NCI-H510A (cell line): ENCODE data around the gene EHBP1.

ENCODE experiments used
- DNase-seq: peaks from one replicate; lab custom pipeline; 2025; lab: John Stamatoyannopoulos, UW

EHBP1 gene

DNA sequence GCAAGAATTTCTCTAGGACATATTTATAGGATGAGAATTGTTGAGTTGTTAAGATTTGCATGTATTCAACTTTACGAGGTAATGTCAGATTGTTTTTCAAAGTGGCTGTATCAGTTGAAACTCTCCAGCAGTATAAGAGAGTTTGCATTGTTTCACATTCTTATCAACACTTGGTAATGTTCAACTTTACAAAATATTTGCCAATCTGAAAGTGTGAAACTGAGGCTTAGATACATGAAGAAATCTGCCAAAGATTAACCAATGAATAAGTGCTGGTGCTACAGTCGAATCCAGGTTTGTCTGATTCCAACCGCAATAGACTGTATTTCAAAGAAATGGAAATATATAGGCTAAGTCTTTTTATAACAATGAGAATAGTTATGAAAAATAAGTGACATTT, 117.0 kb downstream of the EHBP1 start:
- no peak for DNase-seq

GRCh38 chr2:62824388-62824787, 118.9 kb downstream of the EHBP1 start:
- no peak for DNase-seq

GRCh38 chr2:62826141-62826540, 120.6 kb downstream of the EHBP1 start:
- DNase-seq, result no peak

DNA sequence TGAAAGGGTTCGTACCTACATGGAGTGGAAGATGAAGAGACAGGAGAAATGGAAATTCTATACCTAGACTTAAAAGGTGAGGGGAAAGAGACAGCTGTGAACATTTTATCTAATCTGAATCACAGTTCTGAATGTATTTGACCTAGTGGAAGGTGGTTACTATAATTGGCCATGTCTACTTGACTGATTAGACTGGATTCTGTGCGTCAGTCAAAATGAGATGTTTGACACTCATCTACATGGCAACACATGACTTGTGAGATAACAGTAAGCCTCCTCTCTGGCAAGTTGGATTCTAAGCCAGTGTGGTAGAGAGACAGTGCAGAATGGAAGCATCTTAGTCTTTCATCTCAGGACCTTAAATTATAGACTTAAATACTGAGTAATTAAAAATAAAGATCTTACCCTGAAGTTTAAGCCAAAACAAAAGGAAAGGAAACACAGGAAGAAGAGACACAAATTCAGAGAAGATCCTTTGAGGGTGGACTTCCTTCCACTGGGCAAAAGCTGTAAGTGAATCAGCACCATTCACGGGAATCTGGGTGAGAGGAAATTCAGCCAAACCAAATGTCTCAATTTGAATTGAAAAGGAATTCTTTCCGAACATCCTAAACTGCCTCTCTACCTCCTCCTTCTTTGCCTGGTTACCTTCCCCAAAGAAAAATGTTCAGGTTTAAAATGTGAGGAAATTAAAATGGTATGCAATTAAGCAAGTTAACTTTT, 121.6 kb downstream of the EHBP1 start:
- no peak for DNase-seq

GRCh38 chr2:62831729-62832128, 126.2 kb downstream of the EHBP1 start:
- DNase-seq, result no peak

GRCh38 chr2:62844311-62845090, 139.0 kb downstream of the EHBP1 start:
- no peak for DNase-seq

GRCh38 chr2:62845256-62845655, 139.7 kb downstream of the EHBP1 start:
- DNase-seq, result no peak

DNA sequence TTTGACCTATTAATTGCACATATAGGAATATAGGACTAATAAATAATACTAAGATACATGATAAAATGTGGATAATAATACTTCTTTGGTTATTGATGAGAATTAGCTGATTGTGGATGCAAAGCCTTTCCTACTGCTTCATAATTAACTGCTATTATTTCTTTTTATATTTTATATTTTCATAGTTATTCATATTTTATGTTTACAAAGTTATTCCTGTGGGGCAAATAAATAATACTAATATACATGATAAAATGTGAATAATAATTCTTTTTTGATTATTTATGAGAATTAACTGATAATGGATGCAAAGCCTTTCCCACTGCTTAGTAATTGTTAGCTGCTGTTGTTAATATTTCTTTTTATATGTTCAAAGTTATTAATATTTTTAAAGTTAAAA, 146.7 kb downstream of the EHBP1 start:
- no peak for DNase-seq

GRCh38 chr2:62854600-62855514, 149.3 kb downstream of the EHBP1 start:
- no peak for DNase-seq

DNA sequence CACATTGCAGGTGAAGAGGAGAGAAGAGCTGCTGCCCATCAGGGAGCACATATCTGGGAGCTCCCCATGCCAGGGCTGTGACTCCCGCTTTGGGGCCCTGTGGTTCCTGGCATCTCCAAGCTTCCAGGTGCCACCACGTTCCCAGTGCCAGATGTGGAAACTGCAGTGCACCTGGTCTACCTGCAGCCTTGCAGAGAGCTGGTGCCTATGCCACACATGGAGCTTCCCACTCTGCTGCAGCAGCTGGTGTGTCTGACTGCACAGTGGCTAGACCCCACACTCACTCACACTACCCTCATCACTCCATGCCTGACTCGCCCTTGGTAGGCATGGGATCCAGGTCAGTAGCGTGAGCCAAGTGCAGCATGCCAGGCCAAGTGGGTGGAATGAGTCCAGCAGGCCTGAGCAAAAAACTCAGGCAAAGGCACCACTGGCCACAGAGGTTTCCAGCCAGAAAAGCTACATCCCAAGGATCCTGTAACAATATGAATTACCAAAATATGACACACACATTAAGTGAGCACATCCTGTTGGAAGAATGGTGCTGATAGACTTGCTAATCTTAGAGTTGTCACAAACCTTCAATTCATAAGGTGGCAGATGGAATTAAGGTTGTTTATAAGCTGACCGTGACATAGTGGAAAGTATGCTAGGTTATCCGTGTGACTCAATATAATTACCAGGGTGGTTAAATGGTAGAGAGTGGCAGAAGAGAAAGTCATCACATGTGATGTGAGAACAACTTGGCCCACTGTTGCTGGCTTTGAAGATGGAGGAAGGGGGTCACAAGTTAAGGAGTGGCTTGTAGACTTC, 150.9 kb downstream of the EHBP1 start:
- no peak for DNase-seq

DNA sequence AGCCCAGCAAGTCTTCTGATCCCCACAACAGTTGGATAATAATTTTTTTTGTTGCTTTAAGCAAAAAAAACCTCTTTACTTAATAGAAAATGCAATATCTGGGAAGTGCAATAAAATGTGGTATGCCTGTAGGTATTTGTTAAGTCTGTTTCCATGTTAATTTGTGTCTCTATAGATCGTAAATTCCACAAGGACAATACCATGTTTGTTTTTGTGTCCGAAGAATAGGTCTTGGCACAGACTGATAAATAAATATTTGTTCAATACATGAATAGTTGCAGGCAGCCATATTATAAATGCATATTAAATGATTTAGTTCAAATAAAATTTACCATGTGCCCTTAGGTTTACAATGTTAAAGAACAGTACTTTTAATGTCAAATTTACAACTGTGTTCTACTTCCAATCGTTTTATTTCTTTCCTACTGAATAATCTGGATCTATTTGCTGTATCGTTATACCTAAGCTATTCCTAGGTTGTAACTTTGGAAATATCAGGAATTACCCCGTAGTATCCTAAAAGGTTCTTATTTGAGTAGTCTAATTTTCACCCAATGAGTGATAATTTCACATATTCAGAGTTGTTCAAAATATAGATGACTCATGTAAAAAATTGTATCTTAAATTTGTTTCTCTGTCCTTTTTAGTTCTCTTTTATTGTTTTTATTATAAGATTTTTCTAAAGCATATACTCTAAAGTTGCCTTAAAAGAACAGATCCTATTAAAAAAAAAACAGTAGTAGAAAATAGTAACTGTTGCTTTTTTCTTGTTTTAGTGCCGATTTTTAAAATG, 151.8 kb downstream of the EHBP1 start:
- DNase-seq, result no peak

DNA sequence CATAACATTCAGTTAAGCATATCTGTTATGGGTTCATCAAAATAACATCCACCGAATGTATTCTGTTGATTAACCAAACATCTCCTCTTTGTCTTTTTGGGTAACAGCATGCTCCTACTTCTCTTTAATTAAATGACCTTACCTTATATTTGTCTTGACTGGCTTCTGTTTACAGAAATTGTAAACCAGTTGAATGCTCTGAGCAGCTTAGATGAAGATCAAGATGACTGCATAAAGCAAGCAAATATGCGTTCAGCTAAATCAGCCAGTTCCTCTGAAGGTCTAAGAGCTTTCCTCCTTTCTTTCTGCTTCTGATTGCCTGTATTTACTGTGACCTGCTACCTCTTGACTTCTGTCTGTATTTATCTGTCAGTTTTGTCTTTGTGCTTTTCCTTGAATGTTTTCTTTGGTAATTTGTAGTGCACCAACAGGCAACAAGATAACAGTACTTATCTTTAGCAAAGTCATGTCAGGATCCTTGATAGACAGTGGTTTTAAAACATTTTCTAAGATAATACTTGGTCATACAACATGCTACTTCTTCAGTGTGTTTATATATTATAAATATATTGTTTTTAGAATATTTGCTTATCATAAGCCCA, 152.8 kb downstream of the EHBP1 start:
- DNase-seq, result no peak

DNA sequence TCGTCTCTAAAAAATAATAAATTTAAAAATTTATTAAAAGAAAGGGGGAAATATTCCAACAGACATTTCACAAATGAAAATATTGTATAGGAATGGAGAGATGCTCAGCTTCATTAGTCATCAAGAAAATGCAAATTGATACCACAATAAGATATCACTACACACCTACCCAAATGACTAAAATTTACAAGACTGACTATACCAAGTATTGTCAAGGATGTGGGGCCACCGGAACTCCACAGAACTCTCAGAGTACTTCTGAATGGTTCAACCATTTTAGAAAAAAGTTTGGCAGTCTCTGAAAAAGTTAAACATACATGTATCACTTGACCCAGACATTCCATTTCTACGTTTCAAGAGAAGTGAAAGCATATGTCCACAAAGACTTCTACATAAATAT, 163.4 kb downstream of the EHBP1 start:
- no peak for DNase-seq

GRCh38 chr2:62870966-62871365, 165.5 kb downstream of the EHBP1 start:
- DNase-seq, result no peak

DNA sequence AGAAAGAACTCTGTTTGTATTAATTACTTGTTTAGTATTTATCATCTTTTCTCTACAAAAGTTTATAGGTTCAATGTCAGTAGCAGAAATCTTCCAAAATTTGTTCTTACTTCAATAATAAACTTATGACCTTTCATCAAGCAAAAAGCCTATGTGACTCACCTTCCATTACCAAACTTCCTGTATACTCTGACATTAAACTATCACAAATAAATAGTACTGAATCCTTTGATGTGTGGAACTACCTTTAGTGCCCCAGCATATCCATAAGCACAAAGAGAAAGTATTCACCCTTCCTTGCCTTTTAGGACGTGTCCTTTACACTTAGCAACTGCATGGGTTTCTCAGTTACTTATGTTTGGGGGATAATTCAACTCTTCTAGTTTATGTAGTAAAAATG, 166.0 kb downstream of the EHBP1 start:
- no peak for DNase-seq

GRCh38 chr2:62873603-62874002, 168.1 kb downstream of the EHBP1 start:
- DNase-seq, result no peak

GRCh38 chr2:62874881-62875383, 169.4 kb downstream of the EHBP1 start:
- DNase-seq, result no peak

DNA sequence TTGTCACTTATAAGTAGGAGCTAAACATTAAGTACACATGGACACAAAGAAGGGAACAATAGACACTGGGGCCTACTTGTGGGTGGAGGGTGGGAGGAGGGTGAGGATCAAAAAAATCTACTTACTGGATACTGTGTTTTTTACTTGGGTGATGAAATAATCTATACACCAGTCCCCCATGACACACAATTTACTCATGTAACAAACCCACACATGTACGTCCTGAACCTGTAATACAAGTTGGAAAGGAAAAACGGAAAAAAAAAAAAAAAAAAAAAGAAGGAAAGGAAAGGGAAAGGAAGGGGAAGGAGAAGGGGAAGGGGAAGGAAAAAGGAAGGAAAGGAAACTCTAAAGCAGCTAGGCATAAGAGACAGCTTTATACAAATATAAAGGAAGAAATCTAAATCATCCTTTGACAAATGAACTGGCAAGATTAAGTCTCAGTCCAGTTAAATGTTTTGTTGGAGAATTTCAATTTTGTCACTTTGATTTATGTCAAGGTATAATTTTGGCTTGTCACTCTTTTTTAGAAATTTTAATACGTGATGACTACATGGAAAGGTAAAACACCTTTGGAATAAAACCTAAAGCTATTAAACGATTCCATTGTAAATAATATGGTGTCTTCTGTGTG, 175.8 kb downstream of the EHBP1 start:
- DNase-seq, result no peak

DNA sequence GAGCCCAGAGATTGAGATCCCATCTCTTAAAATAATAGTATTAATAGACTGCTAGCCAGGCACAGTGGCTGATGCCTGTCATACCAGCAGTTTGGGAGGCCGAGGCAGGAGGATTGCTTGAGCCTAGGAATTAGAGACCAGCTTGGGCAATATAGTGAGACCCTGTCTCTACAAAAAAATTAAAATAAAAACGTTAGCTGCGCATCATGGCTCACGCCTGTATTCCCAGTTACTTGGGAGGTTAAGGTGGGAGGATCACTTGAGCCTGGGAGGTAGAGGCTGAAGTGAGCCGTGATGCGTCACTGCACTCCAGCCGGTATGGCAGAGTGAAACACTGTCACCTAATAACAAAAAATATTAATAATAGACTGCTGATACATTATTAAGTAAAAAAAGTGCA, 178.1 kb downstream of the EHBP1 start:
- no peak for DNase-seq

- no peak for DNase-seq
These were observed 178.6 kb downstream of the EHBP1 start for GRCh38 chr2:62884086-62884485.
